WTC11 (cell line): Measurements from ENCODE around the gene BBS9. TPM values are rescaled to one million over a fixed set of nuclear protein-coding genes. Genes with fewer than 3 reads are reported as not detected.

Source experiments
- ATAC-seq: fragments of 200-7000 bp; cut with Tn5 transposase; 2 replicates; pipeline ENCODE4 v1.10.0; 2021; ENCODE audit warnings: mild to moderate bottlenecking, moderate library complexity
- CTCF ChIA-PET: fragments of 300-600 bp; sonication (Branson Sonifier 250); formaldehyde crosslinking; loops from one replicate; lab custom pipeline; 2021; ENCODE audit warnings: antibody characterized with exemption; lab: Charles Lee
- POLR2A ChIA-PET: fragments of 350-600 bp; sonication (Branson Sonifier 250); formaldehyde crosslinking; loops from one replicate; lab custom pipeline; 2021; ENCODE audit warnings: antibody characterized with exemption; lab: Charles Lee
- DNase-seq: peaks from one replicate; pipeline ENCODE4 v3.0.0; 2021; ENCODE audit warnings: low spot score
- H3K27ac Mint-ChIP-seq: 2 replicates; pipeline ENCODE4 v1.8.0; 2021; ENCODE audit warnings: mixed read lengths
- H3K27me3 Mint-ChIP-seq: 2 replicates; pipeline ENCODE4 v1.8.0; 2021; ENCODE audit warnings: low read depth, mild to moderate bottlenecking, moderate library complexity, mixed read lengths
- H3K36me3 Mint-ChIP-seq: 2 replicates; pipeline ENCODE4 v1.8.0; 2021; ENCODE audit warnings: mixed read lengths
- H3K4me1 Mint-ChIP-seq: 2 replicates; pipeline ENCODE4 v1.8.0; 2022; ENCODE audit warnings: mixed read lengths
- H3K4me3 Mint-ChIP-seq: 2 replicates; pipeline ENCODE4 v1.8.0; 2021; ENCODE audit warnings: mild to moderate bottlenecking, moderate library complexity, mixed read lengths
- H3K9me3 Mint-ChIP-seq: 2 replicates; pipeline ENCODE4 v1.8.0; 2021; ENCODE audit warnings: mixed read lengths
- ATF2 ChIP-seq: sonication (generic); formaldehyde crosslinking; IDR thresholded peaks from 2 replicates; pipeline ENCODE4 v1.8.1; 2022; ENCODE audit warnings: low read depth, missing genetic modification reagents, borderline replicate concordance
- CREM ChIP-seq: sonication (generic); formaldehyde crosslinking; IDR thresholded peaks from 2 replicates; pipeline ENCODE4 v1.8.1; 2022; ENCODE audit warnings: mild to moderate bottlenecking, missing genetic modification reagents, moderate library complexity
- ELF4 ChIP-seq: sonication (generic); formaldehyde crosslinking; IDR thresholded peaks from 2 replicates; pipeline ENCODE4 v1.8.1; 2022; ENCODE audit warnings: low read depth, mild to moderate bottlenecking, moderate library complexity, missing genetic modification reagents
- ETV6 ChIP-seq: sonication (generic); formaldehyde crosslinking; IDR thresholded peaks from 2 replicates; pipeline ENCODE4 v1.8.1; 2022; ENCODE audit warnings: mild to moderate bottlenecking, missing genetic modification reagents
- FOXK1 ChIP-seq: sonication (generic); formaldehyde crosslinking; IDR thresholded peaks from 2 replicates; pipeline ENCODE4 v1.8.0; 2022; ENCODE audit warnings: mild to moderate bottlenecking, moderate library complexity, missing genetic modification reagents
- GABPB1 ChIP-seq: sonication (generic); formaldehyde crosslinking; IDR thresholded peaks from 2 replicates; pipeline ENCODE4 v1.8.1; 2023; ENCODE audit warnings: mild to moderate bottlenecking, missing genetic modification reagents
- GRHL2 ChIP-seq: fragments of 250-450 bp; sonication (Bioruptor Pico); IDR thresholded peaks from 2 replicates; pipeline ENCODE4 v1.8.0; 2022; ENCODE audit warnings: mild to moderate bottlenecking, moderate library complexity; ENCODE audit not compliant: insufficient replicate concordance, severe bottlenecking
- HMGA2 ChIP-seq: fragments of 250-450 bp; sonication (Bioruptor Pico); IDR thresholded peaks from 2 replicates; pipeline ENCODE4 v1.4.0; 2021; ENCODE audit warnings: mild to moderate bottlenecking, moderate library complexity
- IRF2 ChIP-seq: sonication (generic); formaldehyde crosslinking; IDR thresholded peaks from 2 replicates; pipeline ENCODE4 v1.8.0; 2022; ENCODE audit warnings: low read depth, missing genetic modification reagents, borderline replicate concordance
- NR2C2 ChIP-seq: sonication (generic); formaldehyde crosslinking; IDR thresholded peaks from 2 replicates; pipeline ENCODE4 v1.8.0; 2022; ENCODE audit warnings: mild to moderate bottlenecking, missing genetic modification reagents
- SMAD3 ChIP-seq: sonication (generic); formaldehyde crosslinking; IDR thresholded peaks from 2 replicates; pipeline ENCODE4 v1.8.0; 2022; ENCODE audit warnings: missing genetic modification reagents, mild to moderate bottlenecking, borderline replicate concordance
- SMAD4 ChIP-seq: sonication (generic); formaldehyde crosslinking; IDR thresholded peaks from 2 replicates; pipeline ENCODE4 v1.8.0; 2022; ENCODE audit warnings: mild to moderate bottlenecking, missing genetic modification reagents
- SOX15 ChIP-seq: fragments of 250-450 bp; sonication (Bioruptor Pico); IDR thresholded peaks from 2 replicates; pipeline ENCODE4 v1.9.0; 2021; ENCODE audit warnings: mild to moderate bottlenecking
- TCF7 ChIP-seq: sonication (generic); formaldehyde crosslinking; IDR thresholded peaks from 2 replicates; pipeline ENCODE4 v1.8.0; 2022; ENCODE audit warnings: mild to moderate bottlenecking, low read depth, missing genetic modification reagents, moderate library complexity
- ZNF121 ChIP-seq: sonication (generic); formaldehyde crosslinking; IDR thresholded peaks from 2 replicates; pipeline ENCODE4 v1.8.0; 2023; ENCODE audit warnings: missing genetic modification reagents
- ZNF423 ChIP-seq: fragments of 250-450 bp; sonication (Bioruptor Pico); IDR thresholded peaks from 2 replicates; pipeline ENCODE4 v2.1.2; 2022; ENCODE audit warnings: mild to moderate bottlenecking, moderate library complexity
- ZSCAN18 ChIP-seq: fragments of 250-450 bp; sonication (Bioruptor Pico); IDR thresholded peaks from 2 replicates; pipeline ENCODE4 v2.1.2; 2022; ENCODE audit warnings: mild to moderate bottlenecking, moderate library complexity
- total RNA-seq: library from RNA; stranded (reverse); gene quantifications from 3 replicates; pipeline ENCODE4 v1.2.3, GENCODE V29; 2021
- TF ChIP-seq, protein P1 (sequence below): sonication (generic); formaldehyde crosslinking; IDR thresholded peaks from 2 replicates; pipeline ENCODE4 v1.8.0; 2022; ENCODE audit warnings: mild to moderate bottlenecking, missing genetic modification reagents
- TF ChIP-seq, protein P2 (sequence below): sonication (generic); formaldehyde crosslinking; IDR thresholded peaks from 2 replicates; pipeline ENCODE4 v1.8.1; 2022; ENCODE audit warnings: low read depth, mild to moderate bottlenecking, moderate library complexity, missing genetic modification reagents, borderline replicate concordance
- TF ChIP-seq, protein P3 (sequence below): fragments of 250-450 bp; sonication (Bioruptor Pico); conservative IDR thresholded peaks from 2 replicates; pipeline ENCODE4 v1.9.0; 2021; ENCODE audit warnings: mild to moderate bottlenecking
- TF ChIP-seq, protein P4 (sequence below): sonication (generic); formaldehyde crosslinking; IDR thresholded peaks from 2 replicates; pipeline ENCODE4 v1.8.1; 2023; ENCODE audit warnings: mild to moderate bottlenecking, missing genetic modification reagents, moderate library complexity
- TF ChIP-seq, protein P5 (sequence below): sonication (generic); formaldehyde crosslinking; IDR thresholded peaks from 2 replicates; pipeline ENCODE4 v1.8.0; 2023; ENCODE audit warnings: missing genetic modification reagents

Gene BBS9
- total RNA-seq, 1 experiment from 2014 or later, result 56.6 TPM

DNA sequence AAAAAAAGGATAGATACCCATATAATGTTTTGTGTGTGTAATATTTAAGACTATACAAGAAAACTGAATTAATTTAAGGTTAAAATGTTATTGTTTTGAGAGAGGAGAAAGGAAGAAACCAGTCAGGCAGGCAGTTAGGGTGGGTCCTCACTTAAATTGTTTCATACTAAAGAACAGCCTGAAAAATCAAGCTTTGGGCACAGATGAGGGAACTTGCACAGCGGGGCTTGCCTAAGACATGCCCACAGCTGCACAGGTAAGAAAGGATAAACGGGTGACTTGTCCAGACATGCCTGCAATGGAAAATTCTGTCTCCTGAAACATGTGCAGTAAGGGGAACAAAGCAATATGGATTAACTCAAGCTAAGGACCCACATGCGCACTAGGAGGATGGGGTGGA lies 158.4 kb downstream of the BBS9 start:
- H3K4me1 Mint-ChIP-seq, result peaks cover 12% of the 10 kb centered on the region
- TF ChIP-seq GABPB1 (no peak), GRHL2 (CRISPR knock-in tag) (no peak), ELF4 (no peak), ZNF121 (CRISPR knock-in tag) (no peak)
- TF ChIP-seq, protein P1, sequence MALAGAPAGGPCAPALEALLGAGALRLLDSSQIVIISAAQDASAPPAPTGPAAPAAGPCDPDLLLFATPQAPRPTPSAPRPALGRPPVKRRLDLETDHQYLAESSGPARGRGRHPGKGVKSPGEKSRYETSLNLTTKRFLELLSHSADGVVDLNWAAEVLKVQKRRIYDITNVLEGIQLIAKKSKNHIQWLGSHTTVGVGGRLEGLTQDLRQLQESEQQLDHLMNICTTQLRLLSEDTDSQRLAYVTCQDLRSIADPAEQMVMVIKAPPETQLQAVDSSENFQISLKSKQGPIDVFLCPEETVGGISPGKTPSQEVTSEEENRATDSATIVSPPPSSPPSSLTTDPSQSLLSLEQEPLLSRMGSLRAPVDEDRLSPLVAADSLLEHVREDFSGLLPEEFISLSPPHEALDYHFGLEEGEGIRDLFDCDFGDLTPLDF, result no peak
- peaks cover 3% of the 10 kb centered on the region for H3K27me3 Mint-ChIP-seq
- POLR2A ChIA-PET, result no interaction called here
- DNase-seq, result no peak
- peaks cover 35% of the 10 kb centered on the region for H3K9me3 Mint-ChIP-seq
- peaks cover 29% of the 10 kb centered on the region for H3K36me3 Mint-ChIP-seq
- CTCF ChIA-PET, result no interaction called here
- H3K27ac Mint-ChIP-seq, result 0 out of 2 replicates have a peak overlapping the region, but pooled peaks have one; percentile 41
- no peak for ATAC-seq
- no peak overlapping the region for H3K4me3 Mint-ChIP-seq

GRCh38 chr7:33298848-33299247 lies 169.5 kb downstream of the BBS9 start:
- no peak for DNase-seq
- H3K36me3 Mint-ChIP-seq, result peaks cover 36% of the 10 kb centered on the region
- peaks cover under 1% of the 10 kb centered on the region for H3K27me3 Mint-ChIP-seq
- no peak overlapping the region for H3K4me3 Mint-ChIP-seq
- no peak overlapping the region for H3K27ac Mint-ChIP-seq
- H3K4me1 Mint-ChIP-seq, result no peaks in the 10 kb centered on the region
- POLR2A ChIA-PET, result no interaction called here
- ATAC-seq, result no peak
- CTCF ChIA-PET, result no interaction called here
- peaks cover 33% of the 10 kb centered on the region for H3K9me3 Mint-ChIP-seq
- TF ChIP-seq SOX15 (CRISPR knock-in tag), result no peak
- TF ChIP-seq ZSCAN18, result no peak
- no peak for TF ChIP-seq ZNF423 (CRISPR knock-in tag)
- no peak for TF ChIP-seq CREM (CRISPR knock-in tag)
- no peak for TF ChIP-seq HMGA2 (CRISPR knock-in tag)
- TF ChIP-seq SMAD4 (CRISPR knock-in tag), result no peak
- TF ChIP-seq ETV6 (CRISPR knock-in tag), result no peak
- TF ChIP-seq IRF2 (CRISPR knock-in tag), result no peak
- TF ChIP-seq FOXK1 (CRISPR knock-in tag), result no peak
- TF ChIP-seq, protein P2, sequence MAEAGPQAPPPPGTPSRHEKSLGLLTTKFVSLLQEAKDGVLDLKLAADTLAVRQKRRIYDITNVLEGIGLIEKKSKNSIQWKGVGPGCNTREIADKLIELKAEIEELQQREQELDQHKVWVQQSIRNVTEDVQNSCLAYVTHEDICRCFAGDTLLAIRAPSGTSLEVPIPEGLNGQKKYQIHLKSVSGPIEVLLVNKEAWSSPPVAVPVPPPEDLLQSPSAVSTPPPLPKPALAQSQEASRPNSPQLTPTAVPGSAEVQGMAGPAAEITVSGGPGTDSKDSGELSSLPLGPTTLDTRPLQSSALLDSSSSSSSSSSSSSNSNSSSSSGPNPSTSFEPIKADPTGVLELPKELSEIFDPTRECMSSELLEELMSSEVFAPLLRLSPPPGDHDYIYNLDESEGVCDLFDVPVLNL, result no peak
- no peak for TF ChIP-seq ATF2
- TF ChIP-seq, protein P1, result no peak
- TF ChIP-seq, protein P3, sequence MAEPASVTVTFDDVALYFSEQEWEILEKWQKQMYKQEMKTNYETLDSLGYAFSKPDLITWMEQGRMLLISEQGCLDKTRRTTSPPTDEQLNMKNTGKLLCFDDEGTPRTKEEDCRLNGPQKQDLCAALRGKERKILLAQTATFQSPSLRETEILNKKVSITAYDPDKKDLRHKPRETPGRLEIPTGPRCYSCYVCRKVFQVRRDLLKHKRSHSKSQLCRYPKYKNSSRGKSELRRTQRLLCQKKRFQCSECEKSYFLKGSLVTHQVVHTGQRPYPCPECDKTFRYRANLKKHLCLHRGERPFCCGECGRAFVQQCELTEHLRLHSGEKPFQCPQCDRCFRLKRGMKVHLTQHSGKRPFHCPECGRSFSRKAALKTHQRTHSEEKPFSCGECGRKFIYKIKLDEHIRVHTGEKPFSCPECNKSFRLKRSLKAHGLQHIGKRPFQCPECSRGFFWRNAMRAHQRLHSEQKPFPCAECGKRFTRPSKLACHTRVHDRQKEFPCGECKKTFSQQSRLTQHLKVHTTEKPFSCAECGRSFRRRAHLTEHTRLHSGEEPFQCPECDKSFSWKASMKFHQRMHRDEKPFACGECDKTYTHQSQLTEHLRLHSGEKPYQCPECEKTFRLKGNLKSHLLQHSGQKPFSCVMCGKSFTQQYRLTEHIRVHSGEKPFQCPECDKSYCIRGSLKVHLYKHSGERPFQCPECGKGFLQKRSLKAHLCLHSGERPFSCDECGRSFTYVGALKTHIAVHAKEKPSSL, result no peak
- no peak for TF ChIP-seq SMAD3
- TF ChIP-seq, protein P4, sequence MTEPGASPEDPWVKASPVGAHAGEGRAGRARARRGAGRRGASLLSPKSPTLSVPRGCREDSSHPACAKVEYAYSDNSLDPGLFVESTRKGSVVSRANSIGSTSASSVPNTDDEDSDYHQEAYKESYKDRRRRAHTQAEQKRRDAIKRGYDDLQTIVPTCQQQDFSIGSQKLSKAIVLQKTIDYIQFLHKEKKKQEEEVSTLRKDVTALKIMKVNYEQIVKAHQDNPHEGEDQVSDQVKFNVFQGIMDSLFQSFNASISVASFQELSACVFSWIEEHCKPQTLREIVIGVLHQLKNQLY (CRISPR knock-in tag), result no peak
- no peak for TF ChIP-seq TCF7
- TF ChIP-seq NR2C2 (CRISPR knock-in tag), result no peak
- TF ChIP-seq, protein P5, sequence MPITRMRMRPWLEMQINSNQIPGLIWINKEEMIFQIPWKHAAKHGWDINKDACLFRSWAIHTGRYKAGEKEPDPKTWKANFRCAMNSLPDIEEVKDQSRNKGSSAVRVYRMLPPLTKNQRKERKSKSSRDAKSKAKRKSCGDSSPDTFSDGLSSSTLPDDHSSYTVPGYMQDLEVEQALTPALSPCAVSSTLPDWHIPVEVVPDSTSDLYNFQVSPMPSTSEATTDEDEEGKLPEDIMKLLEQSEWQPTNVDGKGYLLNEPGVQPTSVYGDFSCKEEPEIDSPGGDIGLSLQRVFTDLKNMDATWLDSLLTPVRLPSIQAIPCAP, result no peak
